GM19193 (cell line): ENCODE measurements around the gene MAPT.

ENCODE experiments used
- POLR2A ChIP-seq: IDR thresholded peaks from 4 replicates; pipeline ENCODE4 v1.6.1; 2011; ENCODE audit not compliant: insufficient read depth, insufficient read length; ENCODE audit errors: extremely low read depth

The MAPT gene

GRCh38 chr17:45854209-45854608 is 40.1 kb upstream of the MAPT start:
- TF ChIP-seq POLR2A = no peak

GRCh38 chr17:45855691-45856336 is 38.5 kb upstream of the MAPT start:
- TF ChIP-seq POLR2A = no peak

- no peak for TF ChIP-seq POLR2A
Observed at GRCh38 chr17:45857977-45858708, 36.2 kb upstream of the MAPT start.

GRCh38 chr17:45861165-45861564 is 33.2 kb upstream of the MAPT start:
- no peak for TF ChIP-seq POLR2A

GRCh38 chr17:45863857-45864654 is 30.3 kb upstream of the MAPT start:
- no peak for TF ChIP-seq POLR2A

GRCh38 chr17:45867171-45867570 is 27.2 kb upstream of the MAPT start:
- TF ChIP-seq POLR2A = no peak

GRCh38 chr17:45867702-45868101 is 26.7 kb upstream of the MAPT start:
- no peak for TF ChIP-seq POLR2A

- no peak for TF ChIP-seq POLR2A
Observed at GRCh38 chr17:45868276-45868675, 26.1 kb upstream of the MAPT start.

- no peak for TF ChIP-seq POLR2A
Observed at GRCh38 chr17:45869676-45870341, 24.5 kb upstream of the MAPT start.

GRCh38 chr17:45870342-45870974 is 23.9 kb upstream of the MAPT start:
- TF ChIP-seq POLR2A = no peak

- no peak for TF ChIP-seq POLR2A
Observed at GRCh38 chr17:45871718-45872117, 22.6 kb upstream of the MAPT start.

GRCh38 chr17:45873728-45874127 is 20.6 kb upstream of the MAPT start:
- no peak for TF ChIP-seq POLR2A

GRCh38 chr17:45874151-45874550 is 20.2 kb upstream of the MAPT start:
- no peak for TF ChIP-seq POLR2A

GRCh38 chr17:45876539-45876938 is 17.8 kb upstream of the MAPT start:
- TF ChIP-seq POLR2A = no peak

GRCh38 chr17:45877467-45877866 is 16.9 kb upstream of the MAPT start:
- no peak for TF ChIP-seq POLR2A
